Pulmonary artery endothelial cell (primary cell): Measurements from ENCODE around the gene CHRM4. TPM values are rescaled to one million over a fixed set of nuclear protein-coding genes. Genes with fewer than 3 reads are reported as not detected.

ENCODE experiments used
- DNase-seq: peaks from one replicate; pipeline ENCODE4 v3.0.0-alpha.2; 2011; ENCODE audit warnings: low read depth, low spot score
- total RNA-seq: library from RNA; depleted of rRNA; stranded (reverse); fragments of >200 nt; gene quantifications from 2 replicates; pipeline ENCODE4 v1.2.3, GENCODE V29; 2014

The CHRM4 gene
- 0.18 and 0.59 TPM in 2 replicates for total RNA-seq

- no peak for DNase-seq
Observed at GRCh38 chr11:46391578-46392420, at the start of gene CHRM4. Gene CHRM4, minus strand, starts transcription at chr11:46391776. Its CDS starts 5,219 bp downstream, at chr11:46386557.

DNA sequence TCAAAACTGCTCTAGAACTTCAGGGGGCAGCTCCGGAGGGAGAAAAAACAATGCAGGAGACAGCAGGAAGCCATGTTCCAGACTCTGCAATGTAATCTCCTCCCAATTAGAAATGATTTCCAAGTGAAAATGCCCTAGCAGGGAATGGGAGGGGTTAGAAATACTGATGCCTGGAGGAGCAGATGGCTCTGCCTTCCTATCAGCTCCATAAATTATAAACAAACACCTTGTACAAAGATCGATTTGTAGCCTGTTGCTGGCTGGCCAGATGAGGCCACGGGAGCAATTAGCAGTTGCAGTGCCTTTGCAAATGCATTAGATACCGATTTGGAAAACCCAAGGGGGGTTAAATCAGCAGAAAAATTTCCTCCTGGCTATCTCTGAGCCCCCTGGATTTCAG is 46.6 kb upstream of the CHRM4 start:
- DNase-seq, result no peak

DNA sequence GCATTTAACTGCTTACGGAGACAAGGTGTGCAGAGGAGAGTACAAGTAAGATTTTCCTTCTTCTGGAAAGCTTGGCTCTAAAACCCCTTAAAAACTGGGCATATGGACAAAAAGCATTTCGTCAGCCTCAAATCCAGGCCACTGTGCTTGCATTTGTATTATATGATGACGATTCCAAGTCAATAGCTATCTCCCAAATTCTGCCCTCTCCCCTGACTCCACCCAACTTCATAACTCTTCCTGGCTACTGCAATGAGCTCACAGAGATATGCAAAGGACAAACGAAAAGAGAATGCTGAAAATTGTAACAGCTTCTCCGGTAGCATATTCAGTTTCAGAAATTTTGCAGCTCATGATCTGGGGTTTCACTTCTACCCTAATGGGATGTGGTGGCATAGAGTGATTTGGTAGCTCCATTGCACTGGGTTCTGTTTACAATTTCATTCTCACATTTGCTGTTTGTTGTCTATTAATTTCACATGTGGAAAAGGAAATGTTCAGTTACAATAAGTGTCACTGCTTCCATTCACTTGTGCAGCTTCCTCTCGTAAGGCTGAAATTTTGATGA is 45.6 kb upstream of the CHRM4 start:
- no peak for DNase-seq

- DNase-seq, result no peak
Observed at GRCh38 chr11:46436113-46436512, 44.5 kb upstream of the CHRM4 start.

- no peak for DNase-seq
Observed at GRCh38 chr11:46435679-46436078, 44.1 kb upstream of the CHRM4 start.

GRCh38 chr11:46431211-46431610 is 39.6 kb upstream of the CHRM4 start:
- no peak for DNase-seq

- DNase-seq, result no peak
Observed at GRCh38 chr11:46429717-46430116, 38.1 kb upstream of the CHRM4 start.

GRCh38 chr11:46427364-46427763 is 35.8 kb upstream of the CHRM4 start:
- no peak for DNase-seq

GRCh38 chr11:46426233-46426991 is 34.8 kb upstream of the CHRM4 start:
- DNase-seq, result no peak

- DNase-seq, result no peak
Observed at GRCh38 chr11:46422588-46422987, 31.0 kb upstream of the CHRM4 start.

DNA sequence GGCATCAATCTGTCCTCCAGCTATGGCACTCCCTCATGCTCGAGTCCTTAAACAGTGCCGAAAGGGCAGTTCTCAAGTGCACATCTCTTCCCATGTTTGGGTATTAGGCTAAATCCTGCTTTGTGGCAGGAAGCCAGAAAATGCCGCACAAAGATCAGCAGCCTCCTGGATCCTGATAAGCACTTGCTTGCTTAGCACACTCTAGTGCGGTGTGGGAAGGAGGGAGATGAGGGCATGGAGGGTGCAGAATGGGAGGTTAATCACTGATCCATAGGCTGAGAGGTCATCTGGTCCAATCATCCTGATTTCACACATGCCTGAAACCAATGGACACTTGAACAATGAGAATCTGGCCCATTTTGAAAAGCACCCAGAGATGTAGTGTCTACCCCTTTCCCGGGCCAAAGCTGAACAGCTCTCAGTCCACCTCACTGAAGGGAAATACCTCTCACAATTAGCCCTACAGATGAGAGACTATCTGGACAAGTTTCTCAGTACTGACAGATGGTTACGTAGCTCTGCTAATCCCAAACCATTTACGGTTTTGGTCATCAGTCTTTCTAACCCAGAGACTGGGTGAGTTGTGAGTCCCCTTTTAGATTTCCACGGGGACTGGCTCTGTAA is 29.8 kb upstream of the CHRM4 start:
- no peak for DNase-seq

DNA sequence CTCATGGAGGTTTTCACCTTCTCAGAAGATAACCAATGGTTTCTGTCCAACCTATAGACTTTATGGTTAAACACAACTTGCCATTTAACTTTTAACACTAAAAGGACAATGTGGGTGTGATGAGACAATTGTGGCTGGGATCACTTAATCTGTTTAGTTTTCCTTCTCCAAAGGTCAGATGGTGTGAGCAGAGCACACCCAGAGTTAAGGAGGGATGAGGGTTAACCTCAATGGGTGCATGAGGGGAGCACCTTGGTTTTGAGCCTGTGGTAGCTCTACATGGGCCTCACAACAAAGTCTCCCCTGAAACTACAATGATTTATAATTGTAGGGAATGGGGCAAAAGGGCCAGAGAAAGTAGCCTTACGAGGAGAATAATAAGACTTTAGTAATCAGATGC is 28.9 kb upstream of the CHRM4 start:
- DNase-seq, result no peak

DNA sequence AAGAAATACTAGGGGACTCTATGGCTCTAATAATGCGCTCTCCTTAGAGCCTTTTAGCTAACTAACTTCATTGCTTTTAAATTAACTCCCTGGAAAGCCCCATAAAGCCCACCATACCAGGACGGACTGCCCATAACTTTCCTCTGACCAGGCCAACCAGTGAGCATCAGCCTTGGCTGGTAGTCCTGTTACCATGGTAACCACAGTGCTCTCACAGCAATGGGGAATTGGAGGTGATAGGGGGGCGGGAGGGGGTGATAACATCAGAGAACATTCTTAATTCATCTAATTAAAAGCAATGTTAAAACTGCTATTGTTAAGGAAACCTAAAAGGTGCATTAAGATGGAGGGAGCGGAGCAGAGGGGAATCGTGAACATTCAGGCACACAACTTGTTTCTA is 27.2 kb upstream of the CHRM4 start:
- no peak for DNase-seq

DNA sequence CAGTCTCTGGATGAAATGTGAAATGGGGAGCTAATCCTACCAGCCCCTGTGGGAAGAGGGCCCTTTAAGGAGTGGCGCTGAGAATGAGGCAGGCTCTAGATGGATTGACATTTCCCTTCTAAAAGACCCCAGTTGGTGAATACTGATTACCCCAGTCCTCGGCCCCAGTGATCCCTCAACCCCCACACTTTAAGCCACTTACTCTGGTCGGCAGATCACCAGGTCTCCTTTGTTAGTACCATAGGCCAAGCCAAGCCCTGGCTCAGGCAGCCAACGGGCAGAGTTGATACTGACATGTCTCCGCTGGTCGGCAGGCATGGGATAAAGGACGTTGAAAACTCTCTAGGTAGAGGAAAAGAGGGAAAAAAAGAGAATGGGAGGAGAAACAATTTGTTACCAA is 26.1 kb upstream of the CHRM4 start:
- no peak for DNase-seq

GRCh38 chr11:46414879-46415278 is 23.3 kb upstream of the CHRM4 start:
- DNase-seq, result no peak

DNA sequence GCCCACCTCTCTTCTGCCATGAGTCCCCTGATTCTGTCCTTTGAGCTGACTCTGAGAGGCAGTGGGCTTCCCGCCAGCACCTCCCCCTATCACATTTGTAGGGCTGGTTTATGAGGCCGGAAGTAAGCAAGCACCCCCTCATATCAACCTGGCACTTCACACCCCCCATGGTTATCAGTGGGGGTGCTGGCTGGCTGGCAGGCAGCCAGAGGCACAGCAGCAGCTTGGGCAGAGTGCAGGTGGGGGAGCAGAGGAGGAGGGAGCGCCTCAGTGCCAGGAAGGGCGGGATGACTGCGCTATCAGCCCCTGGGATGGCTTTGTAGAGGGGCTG is 22.9 kb upstream of the CHRM4 start:
- no peak for DNase-seq

GRCh38 chr11:46413760-46414465 is 22.3 kb upstream of the CHRM4 start:
- DNase-seq, result no peak

- DNase-seq, result no peak
Observed at GRCh38 chr11:46410021-46410420, 18.4 kb upstream of the CHRM4 start.

DNA sequence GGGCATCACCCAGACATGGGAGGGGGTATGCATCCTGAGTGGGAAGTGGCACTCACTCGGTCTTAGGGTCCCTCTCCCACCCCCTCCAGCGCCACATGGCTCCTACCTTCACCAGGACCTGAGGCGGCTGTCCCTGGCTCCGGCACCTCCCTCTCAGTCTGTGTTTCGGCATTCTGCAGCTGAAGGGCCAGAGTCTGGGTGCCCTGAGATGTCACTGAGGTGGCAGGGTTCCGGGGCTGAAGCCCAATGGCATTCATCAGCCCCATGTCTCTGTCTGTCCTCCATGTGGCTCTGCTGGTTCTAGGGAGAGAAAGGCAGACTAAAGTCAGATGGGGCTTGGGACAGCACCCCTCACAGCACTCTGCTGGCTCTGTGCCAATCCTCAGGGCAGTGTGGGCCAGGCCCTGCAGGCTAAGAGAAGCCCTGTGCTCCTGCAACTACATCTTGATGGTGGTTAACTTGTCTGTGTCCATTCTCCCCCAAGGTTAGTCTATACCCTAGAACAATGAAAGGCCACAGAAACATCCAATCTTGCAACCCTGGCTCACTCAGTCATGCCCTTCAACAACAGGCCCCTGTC is 16.9 kb upstream of the CHRM4 start:
- DNase-seq, result no peak

DNA sequence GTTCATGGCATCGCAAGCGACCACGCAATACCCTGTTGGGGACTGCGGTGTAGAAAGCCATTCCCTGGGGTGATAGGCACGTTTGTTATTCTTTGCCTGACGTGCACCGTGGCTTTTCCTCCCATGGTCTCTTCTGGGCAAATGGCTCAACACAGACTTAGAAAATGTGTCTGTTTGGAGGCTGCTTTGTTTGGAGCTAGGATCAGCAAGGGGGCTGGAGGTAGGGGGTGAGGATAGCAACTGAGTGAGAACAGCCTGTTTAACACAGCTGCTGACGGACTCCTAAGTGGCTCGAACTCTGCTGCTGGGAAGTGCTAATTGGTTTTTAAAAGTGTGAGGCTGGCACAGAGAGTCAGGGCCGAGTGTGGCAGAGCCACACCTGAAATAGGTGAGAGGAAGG is 16.1 kb upstream of the CHRM4 start:
- DNase-seq, result no peak

GRCh38 chr11:46404476-46405017 is 13.0 kb upstream of the CHRM4 start:
- no peak for DNase-seq
